IPS-18a (cell line): ENCODE data around the gene LZTS3.
A peak's percentile ranks its signal among the peaks of the same experiment; 100 is the strongest.
"Not testable (repeated sequence)": the region's sequence is repeated elsewhere in the genome, so short reads cannot be mapped to it uniquely, and the experiment has no call there.

Source experiments
- H3K27ac ChIP-seq: one replicate; pipeline ENCODE4 v1.5.1; 2013; ENCODE audit warnings: low read length
- H3K27me3 ChIP-seq: one replicate; pipeline ENCODE4 v1.6.1; 2013; ENCODE audit warnings: mild to moderate bottlenecking, low read length; ENCODE audit not compliant: control insufficient read depth, insufficient read depth
- H3K36me3 ChIP-seq: one replicate; pipeline ENCODE4 v1.6.1; 2013; ENCODE audit warnings: low read depth, low read length; ENCODE audit not compliant: control insufficient read depth
- H3K4me1 ChIP-seq: one replicate; pipeline ENCODE4 v1.6.1; 2013; ENCODE audit warnings: low read depth, low read length; ENCODE audit not compliant: control insufficient read depth
- H3K4me3 ChIP-seq: one replicate; pipeline ENCODE4 v1.5.1; 2013; ENCODE audit warnings: low read length
- H3K9ac ChIP-seq: one replicate; pipeline ENCODE4 v1.6.1; 2013; ENCODE audit warnings: mild to moderate bottlenecking, low read length, moderate library complexity
- H3K9me3 ChIP-seq: one replicate; pipeline ENCODE4 v1.6.1; 2013; ENCODE audit warnings: low read depth, low read length; ENCODE audit not compliant: control insufficient read depth

LZTS3 gene

GRCh38 chr20:3188823-3189413 lies 15.6 kb upstream of the LZTS3 start:
- Histone ChIP-seq H3K4me3 (no peak overlapping the region), H3K4me1 (no peaks in the 10 kb centered on the region), H3K9me3 (no peaks in the 10 kb centered on the region), H3K27me3 (no peaks in the 10 kb centered on the region), H3K9ac (no peak overlapping the region), H3K36me3 (peaks cover 31% of the 10 kb centered on the region), H3K27ac (no peak overlapping the region)

- not testable (repeated sequence) for H3K4me3 ChIP-seq, H3K4me1 ChIP-seq, H3K9ac ChIP-seq, H3K9me3 ChIP-seq, H3K27ac ChIP-seq, H3K27me3 ChIP-seq
- H3K36me3 ChIP-seq = peaks cover 22% of the 10 kb centered on the region
These were observed 14.5 kb upstream of the LZTS3 start for GRCh38 chr20:3187861-3188260.

- Histone ChIP-seq H3K9ac (no peak overlapping the region), H3K36me3 (peaks cover under 1% of the 10 kb centered on the region), H3K4me1 (no peaks in the 10 kb centered on the region), H3K27ac (no peak overlapping the region), H3K4me3 (no peak overlapping the region), H3K9me3 (no peaks in the 10 kb centered on the region), H3K27me3 (no peaks in the 10 kb centered on the region)
These were observed 10.7 kb upstream of the LZTS3 start for GRCh38 chr20:3183896-3184612.

GRCh38 chr20:3182429-3182828 lies 9.1 kb upstream of the LZTS3 start:
- H3K27me3 ChIP-seq, H3K27ac ChIP-seq, H3K36me3 ChIP-seq, H3K9ac ChIP-seq, H3K4me1 ChIP-seq, H3K9me3 ChIP-seq, H3K4me3 ChIP-seq: not testable (repeated sequence)

- Histone ChIP-seq H3K36me3 (no peaks in the 10 kb centered on the region), H3K9me3 (no peaks in the 10 kb centered on the region), H3K9ac (no peak overlapping the region), H3K27ac (no peak overlapping the region), H3K27me3 (no peaks in the 10 kb centered on the region), H3K4me3 (no peak overlapping the region), H3K4me1 (no peaks in the 10 kb centered on the region)
These were observed 7.9 kb upstream of the LZTS3 start for GRCh38 chr20:3181270-3181669.

- H3K27me3 ChIP-seq = no peaks in the 10 kb centered on the region
- H3K4me3 ChIP-seq = no peak overlapping the region
- no peak overlapping the region for H3K9ac ChIP-seq
- H3K27ac ChIP-seq = no peak overlapping the region
- no peaks in the 10 kb centered on the region for H3K9me3 ChIP-seq
- peaks cover 3% of the 10 kb centered on the region for H3K4me1 ChIP-seq
- H3K36me3 ChIP-seq = no peaks in the 10 kb centered on the region
These were observed 7.0 kb upstream of the LZTS3 start for GRCh38 chr20:3180319-3180718.

GRCh38 chr20:3177746-3178485 lies 4.6 kb upstream of the LZTS3 start:
- H3K27ac ChIP-seq = no peak overlapping the region
- no peak overlapping the region for H3K9ac ChIP-seq
- no peaks in the 10 kb centered on the region for H3K36me3 ChIP-seq
- no peaks in the 10 kb centered on the region for H3K27me3 ChIP-seq
- H3K9me3 ChIP-seq = no peaks in the 10 kb centered on the region
- no peak overlapping the region for H3K4me3 ChIP-seq
- peaks cover 12% of the 10 kb centered on the region for H3K4me1 ChIP-seq

GRCh38 chr20:3175270-3175669 lies 1.9 kb upstream of the LZTS3 start:
- Histone ChIP-seq H3K4me3 (peak overlapping the region; percentile 85), H3K4me1 (peaks cover 17% of the 10 kb centered on the region), H3K27me3 (no peaks in the 10 kb centered on the region), H3K27ac (no peak overlapping the region), H3K9ac (peak overlapping the region; percentile 76), H3K36me3 (no peaks in the 10 kb centered on the region), H3K9me3 (no peaks in the 10 kb centered on the region)

GRCh38 chr20:3174442-3175261 lies 1.3 kb upstream of the LZTS3 start:
- no peaks in the 10 kb centered on the region for H3K27me3 ChIP-seq
- H3K4me1 ChIP-seq = peaks cover 17% of the 10 kb centered on the region
- H3K9me3 ChIP-seq = no peaks in the 10 kb centered on the region
- no peaks in the 10 kb centered on the region for H3K36me3 ChIP-seq
- H3K27ac ChIP-seq = no peak overlapping the region
- peak overlapping the region; percentile 85 for H3K4me3 ChIP-seq
- peak overlapping the region; percentile 76 for H3K9ac ChIP-seq

- Histone ChIP-seq H3K4me1 (peaks cover 17% of the 10 kb centered on the region), H3K9me3 (no peaks in the 10 kb centered on the region), H3K36me3 (no peaks in the 10 kb centered on the region), H3K4me3 (peak overlapping the region; percentile 85), H3K27me3 (peaks cover 5% of the 10 kb centered on the region), H3K27ac (peak overlapping the region; percentile 45), H3K9ac (peak overlapping the region; percentile 76)
These were observed 477 bp upstream of the LZTS3 start for GRCh38 chr20:3173610-3174441.
